Uterus (tissue), 2 donors: ENCODE measurements around the gene PSMC5.

Experiments used
- CTCF ChIP-seq, 4 experiments: fragments of 200-600 bp in 2 of 4; fragments of 450-650 bp in 2 of 4; sonication (generic) in 2 of 4; IDR thresholded peaks; one replicate each; pipeline ENCODE4 v1.5.1; 2016 to 2019; ENCODE audit warnings: antibody characterized with exemption in 4 of 4, mild to moderate bottlenecking in 2 of 4, moderate library complexity in 1 of 4
- POLR2A ChIP-seq, 2 donors: fragments of 450-650 bp; IDR thresholded peaks; one replicate each; pipeline ENCODE4 v1.6.1; 2016; ENCODE audit warnings: antibody characterized with exemption in 2 of 2, mild to moderate bottlenecking in 1 of 2, moderate library complexity in 1 of 2

GRCh38 chr17:63855185-63855584, 28.0 kb downstream of the PSMC5 start:
- TF ChIP-seq POLR2A (IDR thresholded peaks at IDR 0.05) (no peak), CTCF (IDR thresholded peaks at IDR 0.05) (no peak)
